ENCODE data around the gene FAM174C. TPM values are rescaled to one million over a fixed set of nuclear protein-coding genes. Genes with fewer than 3 reads are reported as not detected.

The FAM174C gene
- total RNA-seq, 4 donors from 2014 or later: 14.2 to 42.2 (median 21.8) TPM

DNA sequence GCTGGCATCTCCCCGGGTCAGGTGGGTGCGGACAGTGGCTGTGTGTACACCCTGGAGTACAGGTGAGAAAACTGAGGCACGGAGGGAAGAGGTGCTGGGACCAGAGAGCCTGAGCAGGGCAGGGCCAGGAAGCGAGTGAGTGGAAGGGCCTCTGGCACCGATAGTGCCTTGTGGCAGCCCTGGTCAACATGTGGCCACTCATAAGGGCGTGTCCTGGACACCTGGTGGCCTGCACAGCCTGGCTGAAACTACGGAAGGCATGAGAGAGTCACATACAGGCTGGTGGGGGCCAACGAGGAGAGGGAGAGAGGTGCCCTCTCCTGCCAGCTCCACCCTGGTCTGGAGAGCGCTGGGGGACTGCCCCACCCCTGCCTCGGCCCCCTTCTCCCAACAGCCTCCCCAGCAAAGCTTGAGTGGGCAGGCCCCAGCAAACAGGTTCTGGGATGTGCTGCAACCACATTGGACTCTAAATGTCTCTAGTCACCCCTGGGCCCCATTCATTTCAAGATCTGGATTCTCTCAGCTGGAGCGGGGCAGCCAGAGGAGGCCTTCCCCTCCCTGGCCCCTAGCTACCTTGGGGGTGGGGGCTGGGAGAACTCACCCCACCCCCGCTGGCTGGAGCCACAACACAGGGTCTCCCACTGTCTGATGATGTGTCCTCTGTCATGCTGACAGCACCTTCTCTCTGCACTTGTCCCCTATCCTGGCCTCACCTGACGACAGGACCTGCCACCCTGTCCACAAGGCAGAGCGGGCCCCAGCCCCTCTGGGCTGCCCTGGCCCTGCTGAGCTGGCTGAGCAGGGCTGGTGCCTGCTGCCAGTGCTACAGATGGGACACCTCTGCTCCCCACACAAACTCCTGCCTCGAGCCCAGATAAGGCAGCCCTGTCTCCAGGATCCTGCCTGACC is 43.3 kb upstream of the FAM174C start:
- WGBS, 2 donors (ENCODE audit: low coverage in 1 of 2): 74 to 90% methylated on average over 2 to 8 of the region's 15 CpGs
- Histone ChIP-seq H3K27ac (peak overlapping the region in 3 of 4 donors; percentile 50 to 57 (median 55)), H3K4me3 (no peak overlapping the region), H3K27me3 (peaks cover 10% of the 10 kb centered on the region), H3K36me3 (peaks cover 0 to 14% of the 10 kb centered on the region in 2 donors), H3K4me1 (peaks cover 0 to 32% (median 13%) of the 10 kb centered on the region in 3 donors), H3K9me3 (no peaks in the 10 kb centered on the region)
- ATAC-seq: peak; percentile 2
- TF ChIP-seq POLR2A (IDR thresholded peaks at IDR 0.05) (no peak), EP300 (IDR thresholded peaks at IDR 0.05) (no peak), POLR2AphosphoS5 (IDR thresholded peaks at IDR 0.05) (no peak)
- TF ChIP-seq, protein P1, sequence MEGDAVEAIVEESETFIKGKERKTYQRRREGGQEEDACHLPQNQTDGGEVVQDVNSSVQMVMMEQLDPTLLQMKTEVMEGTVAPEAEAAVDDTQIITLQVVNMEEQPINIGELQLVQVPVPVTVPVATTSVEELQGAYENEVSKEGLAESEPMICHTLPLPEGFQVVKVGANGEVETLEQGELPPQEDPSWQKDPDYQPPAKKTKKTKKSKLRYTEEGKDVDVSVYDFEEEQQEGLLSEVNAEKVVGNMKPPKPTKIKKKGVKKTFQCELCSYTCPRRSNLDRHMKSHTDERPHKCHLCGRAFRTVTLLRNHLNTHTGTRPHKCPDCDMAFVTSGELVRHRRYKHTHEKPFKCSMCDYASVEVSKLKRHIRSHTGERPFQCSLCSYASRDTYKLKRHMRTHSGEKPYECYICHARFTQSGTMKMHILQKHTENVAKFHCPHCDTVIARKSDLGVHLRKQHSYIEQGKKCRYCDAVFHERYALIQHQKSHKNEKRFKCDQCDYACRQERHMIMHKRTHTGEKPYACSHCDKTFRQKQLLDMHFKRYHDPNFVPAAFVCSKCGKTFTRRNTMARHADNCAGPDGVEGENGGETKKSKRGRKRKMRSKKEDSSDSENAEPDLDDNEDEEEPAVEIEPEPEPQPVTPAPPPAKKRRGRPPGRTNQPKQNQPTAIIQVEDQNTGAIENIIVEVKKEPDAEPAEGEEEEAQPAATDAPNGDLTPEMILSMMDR (IDR thresholded peaks at IDR 0.05): no peak

DNA sequence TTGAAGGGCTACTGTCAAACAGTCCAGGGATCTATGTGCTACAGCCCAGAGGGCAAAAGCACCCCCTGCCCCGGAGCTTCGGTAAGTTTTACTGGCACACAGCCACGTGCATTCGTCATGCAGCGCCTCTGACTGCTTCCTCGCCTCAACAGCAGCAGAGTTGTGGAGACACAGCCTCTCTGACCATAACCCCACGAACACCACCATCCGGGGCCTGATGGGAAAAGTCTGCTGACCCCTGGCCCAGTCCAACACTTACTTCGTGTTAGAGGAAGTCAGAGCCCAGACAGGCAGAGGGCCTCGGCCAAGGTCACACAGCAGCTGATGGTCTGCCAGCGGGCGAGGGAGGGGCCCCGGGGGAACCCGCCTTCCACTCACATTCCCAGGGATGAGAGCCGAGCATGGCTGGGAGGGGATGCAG is 42.7 kb upstream of the FAM174C start:
- Histone ChIP-seq H3K9me3 (no peaks in the 10 kb centered on the region), H3K4me1 (peaks cover 0 to 38% (median 17%) of the 10 kb centered on the region in 3 donors), H3K4me3 (no peak overlapping the region), H3K27ac (peak overlapping the region in 3 of 4 donors; percentile 50 to 57 (median 55)), H3K27me3 (peaks cover 15% of the 10 kb centered on the region), H3K36me3 (peaks cover 0 to 7% of the 10 kb centered on the region in 2 donors)
- WGBS, 2 donors (ENCODE audit: low coverage in 1 of 2): no CpG with 5 or more reads among the region's 15 CpGs
- TF ChIP-seq, protein P1 (IDR thresholded peaks at IDR 0.05): no peak
- no peak for TF ChIP-seq POLR2AphosphoS5 (IDR thresholded peaks at IDR 0.05)
- no peak for TF ChIP-seq POLR2A (IDR thresholded peaks at IDR 0.05)
- TF ChIP-seq EP300 (IDR thresholded peaks at IDR 0.05): no peak
- peak; percentile 29 for ATAC-seq

DNA sequence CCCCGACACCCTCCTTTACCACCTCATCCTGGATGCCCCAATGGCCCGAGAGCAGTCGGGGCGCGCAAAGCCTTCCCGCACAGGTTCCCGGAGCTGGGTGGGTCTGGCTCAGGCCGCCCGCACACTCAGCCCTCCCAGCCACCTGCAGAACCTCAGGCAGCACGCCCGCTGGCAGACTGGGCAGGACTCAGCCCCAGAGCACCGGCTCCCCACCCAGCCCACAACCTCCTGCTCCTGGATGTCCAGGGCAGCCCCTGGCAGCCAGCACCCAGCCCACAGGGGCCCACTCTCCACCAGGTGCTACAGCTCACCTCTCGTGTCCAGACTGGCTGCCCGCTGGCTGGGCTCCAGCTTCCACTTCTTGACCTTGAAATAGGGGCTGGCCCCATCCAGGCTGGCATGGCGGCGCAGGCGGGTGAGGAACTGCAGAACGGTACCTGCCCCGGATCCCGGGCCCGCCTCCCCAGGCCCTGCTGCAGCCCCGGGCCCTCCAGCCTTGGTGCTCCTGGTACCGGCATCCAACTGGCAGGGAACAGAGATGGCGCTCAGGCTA is 42.1 kb upstream of the FAM174C start:
- Histone ChIP-seq H3K4me1 (peaks cover 0 to 41% (median 18%) of the 10 kb centered on the region in 3 donors), H3K27ac (peak overlapping the region in 3 of 4 donors; percentile 50 to 57 (median 55)), H3K4me3 (no peak overlapping the region), H3K9me3 (no peaks in the 10 kb centered on the region), H3K36me3 (peaks cover 0 to 2% of the 10 kb centered on the region in 2 donors), H3K27me3 (peaks cover 15% of the 10 kb centered on the region)
- 77% methylated on average over 6 of the region's 24 CpGs; no CpG with 5 or more reads in 1 of the 2 donors for WGBS, 2 donors (ENCODE audit: low coverage in 1 of 2)
- ATAC-seq: no peak
- no peak for TF ChIP-seq POLR2AphosphoS5 (IDR thresholded peaks at IDR 0.05)
- TF ChIP-seq EP300 (IDR thresholded peaks at IDR 0.05): no peak
- TF ChIP-seq, protein P1 (IDR thresholded peaks at IDR 0.05): no peak
- TF ChIP-seq POLR2A (IDR thresholded peaks at IDR 0.05): no peak

DNA sequence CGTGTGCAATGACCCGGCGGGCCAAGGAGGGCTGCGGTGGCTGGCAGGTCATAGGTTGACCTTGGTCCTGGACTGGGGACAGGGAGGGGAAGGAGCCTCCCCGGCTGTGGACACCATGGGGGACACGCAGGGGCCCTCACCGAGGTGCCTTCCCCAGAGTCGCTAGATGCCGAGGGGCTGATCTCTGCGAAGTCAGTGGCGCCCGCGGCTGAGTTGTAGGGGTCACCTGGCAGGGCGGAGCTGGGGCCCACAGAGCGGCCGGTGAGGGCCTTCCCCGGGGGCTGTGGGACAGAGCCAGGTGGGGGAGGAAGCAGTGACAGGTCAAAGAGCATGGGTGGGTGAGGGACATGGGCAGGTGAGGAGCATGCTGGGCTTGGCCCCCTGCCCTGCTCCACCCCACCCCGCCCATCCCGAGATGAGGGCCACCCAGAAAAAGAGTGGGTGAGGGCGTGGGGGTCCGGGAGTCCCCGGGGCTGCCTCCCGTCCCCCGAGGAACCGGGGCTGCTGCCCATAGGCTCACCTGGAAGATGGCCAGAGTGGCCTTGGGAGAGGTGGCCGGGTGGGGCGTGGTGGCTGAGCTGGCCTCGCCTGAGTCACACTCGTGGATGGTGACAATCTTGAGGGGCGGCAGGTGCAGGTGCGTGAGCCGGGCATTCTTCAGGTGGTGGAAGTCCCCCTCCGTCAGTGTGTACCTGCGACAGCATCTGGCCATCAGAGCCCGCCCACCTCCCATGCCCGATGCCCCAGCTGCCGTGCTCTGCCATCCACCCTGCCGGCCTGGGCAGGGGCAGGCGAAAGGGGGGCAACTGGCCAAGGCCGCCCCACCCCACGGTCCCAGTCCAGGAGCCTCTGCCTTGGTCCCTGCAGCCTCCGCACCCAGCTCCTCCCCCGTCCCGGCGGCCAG is 41.0 kb upstream of the FAM174C start:
- TF ChIP-seq, protein P1 (IDR thresholded peaks at IDR 0.05): no peak
- TF ChIP-seq POLR2A (IDR thresholded peaks at IDR 0.05) (no peak), POLR2AphosphoS5 (IDR thresholded peaks at IDR 0.05) (no peak), EP300 (IDR thresholded peaks at IDR 0.05) (no peak)
- Histone ChIP-seq H3K9me3 (no peaks in the 10 kb centered on the region), H3K4me3 (no peak overlapping the region), H3K27ac (no peak overlapping the region), H3K27me3 (peaks cover 15% of the 10 kb centered on the region), H3K4me1 (peaks cover 0 to 49% (median 21%) of the 10 kb centered on the region in 3 donors), H3K36me3 (no peaks in the 10 kb centered on the region)
- no peak for ATAC-seq
- WGBS, 2 donors (ENCODE audit: low coverage in 1 of 2): 90% methylated on average over 15 of the region's 45 CpGs; no CpG with 5 or more reads in 1 of the 2 donors
